CD14-positive monocyte (primary cell): Measurements from ENCODE around the gene RRBP1. TPM values are rescaled to one million over a fixed set of nuclear protein-coding genes. Genes with fewer than 3 reads are reported as not detected.

Experiments used
- DNase-seq, 3 donors: peaks; one replicate each; pipeline ENCODE4 v3.0.0-alpha.2; 2011 to 2022
- H2AFZ ChIP-seq: 2 replicates; pipeline ENCODE4 v1.6.0; 2012; ENCODE audit warnings: mild to moderate bottlenecking, low read depth, low read length, inconsistent platforms; ENCODE audit not compliant: insufficient read depth, poor library complexity, severe bottlenecking
- H3K27ac ChIP-seq, 2 donors: 1 replicate in 1 of 2; 2 replicates in 1 of 2; pipeline ENCODE4 v1.5.1; 2012 to 2013; ENCODE audit warnings: low read length in 2 of 2, control low read depth in 1 of 2, inconsistent platforms in 1 of 2, low read depth in 1 of 2, mild to moderate bottlenecking in 1 of 2
- H3K27me3 ChIP-seq, 2 donors: one replicate each; pipeline versions ENCODE4 v1.6.0 to v1.6.1; 2011 to 2013; ENCODE audit warnings: low read length in 2 of 2; ENCODE audit not compliant: control insufficient read depth in 2 of 2, insufficient read depth in 2 of 2
- H3K36me3 ChIP-seq, 2 donors: replicated peaks in 1 of 2; 1 replicate in 1 of 2; 2 replicates in 1 of 2; pipeline versions ENCODE4 v1.5.1 to v1.6.1; 2012 to 2013; ENCODE audit warnings: low read length in 2 of 2, control low read depth in 1 of 2, inconsistent platforms in 1 of 2, mild to moderate bottlenecking in 1 of 2; ENCODE audit not compliant: insufficient read depth in 2 of 2, control insufficient read depth in 1 of 2
- H3K4me1 ChIP-seq, 2 donors: 1 replicate in 1 of 2; 2 replicates in 1 of 2; pipeline versions ENCODE4 v1.5.1 to v1.6.1; 2012 to 2013; ENCODE audit warnings: low read length in 2 of 2, control low read depth in 1 of 2, inconsistent platforms in 1 of 2, mild to moderate bottlenecking in 1 of 2, moderate library complexity in 1 of 2; ENCODE audit not compliant: insufficient read depth in 2 of 2, control insufficient read depth in 1 of 2
- H3K4me2 ChIP-seq: replicated peaks from 2 replicates; pipeline ENCODE3; 2012; ENCODE audit warnings: low read length, moderate library complexity, mild to moderate bottlenecking; ENCODE audit not compliant: poor library complexity, severe bottlenecking; ENCODE audit errors: extremely low read depth
- H3K4me3 ChIP-seq, 3 experiments: fragments of 200-600 bp in 1 of 3; sonication (generic) in 1 of 3; replicated peaks in 1 of 3; 1 replicate in 2 of 3; 2 replicates in 1 of 3; pipeline ENCODE4 v1.5.1; 2011 to 2013; ENCODE audit warnings: low read length in 3 of 3, mild to moderate bottlenecking in 3 of 3, control low read depth in 2 of 3, low read depth in 2 of 3, inconsistent platforms in 1 of 3, moderate library complexity in 1 of 3
- H3K79me2 ChIP-seq: 2 replicates; pipeline ENCODE4 v1.6.0; 2012; ENCODE audit warnings: mild to moderate bottlenecking, control low read depth, inconsistent platforms, low read length, moderate library complexity; ENCODE audit not compliant: insufficient read depth
- H3K9ac ChIP-seq: 2 replicates; pipeline ENCODE4 v1.6.0; 2017; ENCODE audit warnings: low read length, mild to moderate bottlenecking; ENCODE audit not compliant: insufficient read depth, poor library complexity, severe bottlenecking
- H3K9me3 ChIP-seq, 2 donors: replicated peaks in 1 of 2; 1 replicate in 1 of 2; 2 replicates in 1 of 2; pipeline versions ENCODE4 v1.5.1 to v1.6.1; 2012 to 2013; ENCODE audit warnings: low read length in 2 of 2, control low read depth in 1 of 2; ENCODE audit not compliant: control insufficient read depth in 1 of 2, insufficient read depth in 1 of 2
- H4K20me1 ChIP-seq: 2 replicates; pipeline ENCODE4 v1.6.0; 2012; ENCODE audit warnings: mild to moderate bottlenecking, low read length, control low read depth, moderate library complexity; ENCODE audit not compliant: insufficient read depth
- H3K27ac Mint-ChIP-seq, 7 donors: one replicate each; pipeline ENCODE4 v1.8.0; 2020; ENCODE audit warnings: mild to moderate bottlenecking in 7 of 7, mixed read lengths in 7 of 7, moderate library complexity in 6 of 7, inconsistent platforms in 2 of 7
- H3K27me3 Mint-ChIP-seq, 3 donors: one replicate each; pipeline ENCODE4 v1.8.0; 2021 to 2022; ENCODE audit warnings: low read depth in 3 of 3, mild to moderate bottlenecking in 3 of 3, mixed read lengths in 3 of 3, moderate library complexity in 3 of 3, inconsistent platforms in 1 of 3
- H3K36me3 Mint-ChIP-seq, 2 donors: one replicate each; pipeline ENCODE4 v1.8.0; 2020; ENCODE audit warnings: mixed read lengths in 2 of 2, inconsistent platforms in 1 of 2, mild to moderate bottlenecking in 1 of 2
- H3K4me1 Mint-ChIP-seq: one replicate; pipeline ENCODE4 v1.8.0; 2020; ENCODE audit warnings: mild to moderate bottlenecking, mixed read lengths
- H3K4me3 Mint-ChIP-seq, 2 donors: one replicate each; pipeline ENCODE4 v1.8.0; 2020; ENCODE audit warnings: mild to moderate bottlenecking in 2 of 2, mixed read lengths in 2 of 2, moderate library complexity in 1 of 2
- H3K9me3 Mint-ChIP-seq, 7 donors: one replicate each; pipeline ENCODE4 v1.8.0; 2020 to 2022; ENCODE audit warnings: mixed read lengths in 7 of 7, mild to moderate bottlenecking in 6 of 7, moderate library complexity in 6 of 7, inconsistent platforms in 2 of 7
- WGBS: methylation state at CpG from one replicate; pipeline ENCODE4 v1.1.5; 2013; ENCODE audit warnings: missing lambda C conversion rate; ENCODE audit not compliant: insufficient coverage; 5-methylcytosine and 5-hydroxymethylcytosine counted together
- intact Hi-C, 2 donors: fragments of 100-400 bp; cut with micrococcal nuclease; formaldehyde crosslinking; loops; one replicate each; pipeline versions ENCODE4 v1.15.0 to v1.15.1; 2023
- polyA plus RNA-seq, 3 donors: library from polyadenylated mRNA; depleted of rRNA in 1 of 3; unstranded in 2 of 3; stranded (reverse) in 1 of 3; fragments of 300-500 nt in 2 of 3; fragments of >200 nt in 1 of 3; fragmentation: Illumina TruSeq in 2 of 3; gene quantifications; 1 replicate in 2 of 3; 2 replicates in 1 of 3; pipeline ENCODE4 v1.2.3, GENCODE V29; 2012 to 2021
- TF ChIP-seq, protein P1 (sequence below): fragments of 200-600 bp; IDR thresholded peaks from one replicate; pipeline ENCODE4 v1.8.0; 2022; ENCODE audit warnings: antibody characterized with exemption, mild to moderate bottlenecking

The RRBP1 gene
- polyA plus RNA-seq, 3 donors: 4.7 to 22.2 (median 7.5) TPM

DNA sequence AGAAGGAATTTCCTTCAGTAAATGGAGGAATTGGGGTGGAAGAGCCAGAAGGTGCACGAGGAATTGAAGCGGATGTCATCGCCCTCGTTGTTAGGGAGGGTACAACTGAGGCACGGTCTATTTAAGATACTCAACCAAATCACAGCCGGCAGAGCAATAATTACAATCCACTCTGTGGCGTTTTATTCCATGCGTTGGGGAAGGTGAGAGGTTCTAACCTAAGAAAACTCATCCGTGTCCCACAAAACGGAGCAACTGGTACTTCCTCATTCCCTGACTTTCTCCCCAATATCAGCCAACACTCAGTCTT lies 802 bp upstream of the RRBP1 start:
- intact Hi-C loops: loop anchor here (5.0 to 10.0 kb wide), 3 partner anchors 118 to 284 kb away; partner anchors contain the start of genes MGME1 (in 2 of the 2) and SNX5 (in 2 of the 2)
- H3K36me3 Mint-ChIP-seq: peaks cover 14 to 17% of the 10 kb centered on the region in 2 donors

DNA sequence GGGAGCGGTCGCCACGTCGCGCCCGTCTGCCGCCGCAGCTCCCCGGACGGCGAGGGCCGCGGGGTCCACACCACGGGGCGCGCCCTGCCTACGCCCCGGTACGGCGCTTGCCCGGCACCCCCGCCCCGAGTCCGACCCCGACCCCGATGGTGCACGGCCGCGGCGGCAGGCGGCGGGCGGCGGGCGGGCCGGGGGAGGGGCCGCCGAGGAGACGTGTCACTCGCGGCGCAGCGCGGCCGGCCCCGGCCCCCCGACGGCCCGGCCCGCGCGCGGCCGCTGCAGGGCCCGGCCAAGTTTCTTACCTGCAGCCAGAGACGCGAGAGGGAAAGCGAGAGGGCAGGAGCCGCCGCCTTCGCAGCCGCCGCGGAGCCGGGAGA lies 328 bp downstream of the RRBP1 start:
- Mint-ChIP-seq H3K27me3 (peaks cover 2 to 8% (median 4%) of the 10 kb centered on the region in 3 donors), H3K9me3 (peaks cover 0 to 4% (median under 1%) of the 10 kb centered on the region in 7 donors), H3K27ac (peak overlapping the region in 4 of 7 donors; percentile 38 to 90 (median 84)), H3K4me1 (peaks cover 27% of the 10 kb centered on the region), H3K4me3 (peak overlapping the region; percentile 80 to 82), H3K36me3 (peaks cover 23 to 27% of the 10 kb centered on the region in 2 donors)
- no peaks in the 10 kb centered on the region for H3K27me3 ChIP-seq
- intact Hi-C loops: loop anchor here (5.0 to 10.0 kb wide), 3 partner anchors 117 to 286 kb away; partner anchors contain the start of genes MGME1 (in 2 of the 2) and SNX5 (in 2 of the 2)
- H2AFZ ChIP-seq: no peak overlapping the region
- peak overlapping the region; percentile 59 to 88 for H3K27ac ChIP-seq
- H3K36me3 ChIP-seq: peaks cover 15 to 27% of the 10 kb centered on the region in 2 donors
- peak overlapping the region; percentile 43 to 91 (median 90) for H3K4me3 ChIP-seq
- under 1% methylated on average over 64 of the region's 65 CpGs for WGBS
- peak overlapping the region; percentile 87 for H3K9ac ChIP-seq
- peaks cover 13% of the 10 kb centered on the region for H4K20me1 ChIP-seq
- peaks cover 19 to 22% of the 10 kb centered on the region in 2 donors for H3K4me1 ChIP-seq
- no peak for DNase-seq
- TF ChIP-seq, protein P1, sequence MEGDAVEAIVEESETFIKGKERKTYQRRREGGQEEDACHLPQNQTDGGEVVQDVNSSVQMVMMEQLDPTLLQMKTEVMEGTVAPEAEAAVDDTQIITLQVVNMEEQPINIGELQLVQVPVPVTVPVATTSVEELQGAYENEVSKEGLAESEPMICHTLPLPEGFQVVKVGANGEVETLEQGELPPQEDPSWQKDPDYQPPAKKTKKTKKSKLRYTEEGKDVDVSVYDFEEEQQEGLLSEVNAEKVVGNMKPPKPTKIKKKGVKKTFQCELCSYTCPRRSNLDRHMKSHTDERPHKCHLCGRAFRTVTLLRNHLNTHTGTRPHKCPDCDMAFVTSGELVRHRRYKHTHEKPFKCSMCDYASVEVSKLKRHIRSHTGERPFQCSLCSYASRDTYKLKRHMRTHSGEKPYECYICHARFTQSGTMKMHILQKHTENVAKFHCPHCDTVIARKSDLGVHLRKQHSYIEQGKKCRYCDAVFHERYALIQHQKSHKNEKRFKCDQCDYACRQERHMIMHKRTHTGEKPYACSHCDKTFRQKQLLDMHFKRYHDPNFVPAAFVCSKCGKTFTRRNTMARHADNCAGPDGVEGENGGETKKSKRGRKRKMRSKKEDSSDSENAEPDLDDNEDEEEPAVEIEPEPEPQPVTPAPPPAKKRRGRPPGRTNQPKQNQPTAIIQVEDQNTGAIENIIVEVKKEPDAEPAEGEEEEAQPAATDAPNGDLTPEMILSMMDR: no peak
- H3K79me2 ChIP-seq: peaks cover 43% of the 10 kb centered on the region
- H3K9me3 ChIP-seq: no peaks in the 10 kb centered on the region
- H3K4me2 ChIP-seq: peak overlapping the region; percentile 92

More for the DNA sequence above, 802 bp upstream of the RRBP1 start:
- peaks cover 27% of the 10 kb centered on the region for H3K4me1 Mint-ChIP-seq
- H3K4me3 Mint-ChIP-seq: peak overlapping the region; percentile 87 to 97
- H3K9ac ChIP-seq: peak overlapping the region; percentile 87
- H3K27me3 ChIP-seq: no peaks in the 10 kb centered on the region
- peaks cover 7 to 14% (median 9%) of the 10 kb centered on the region in 3 donors for H3K27me3 Mint-ChIP-seq
- H3K9me3 Mint-ChIP-seq: peaks cover 0 to 10% (median 2%) of the 10 kb centered on the region in 7 donors
- no CpG with 5 or more reads among the region's 10 CpGs for WGBS
- H3K4me3 ChIP-seq: peak overlapping the region; percentile 71 to 90 (median 80)
- peaks cover 31% of the 10 kb centered on the region for H3K79me2 ChIP-seq
- peak overlapping the region; percentile 82 to 95 (median 92) for H3K27ac Mint-ChIP-seq
- no peak for DNase-seq
- peaks cover 15 to 16% of the 10 kb centered on the region in 2 donors for H3K36me3 ChIP-seq
- H3K9me3 ChIP-seq: no peaks in the 10 kb centered on the region
- peak overlapping the region; percentile 92 for H3K4me2 ChIP-seq
- H4K20me1 ChIP-seq: peaks cover 12% of the 10 kb centered on the region
- H3K27ac ChIP-seq: peak overlapping the region; percentile 67 to 88
- peak overlapping the region; percentile 75 for H2AFZ ChIP-seq
- peaks cover 19 to 22% of the 10 kb centered on the region in 2 donors for H3K4me1 ChIP-seq
- TF ChIP-seq, protein P1: peak; percentile 57
